Measurements from ENCODE around the gene SPOCK2. TPM values are rescaled to one million over a fixed set of nuclear protein-coding genes. Genes with fewer than 3 reads are reported as not detected.
"Not testable (repeated sequence)": the region's sequence is repeated elsewhere in the genome, so short reads cannot be mapped to it uniquely, and the experiment has no call there.

Gene SPOCK2, protein sequence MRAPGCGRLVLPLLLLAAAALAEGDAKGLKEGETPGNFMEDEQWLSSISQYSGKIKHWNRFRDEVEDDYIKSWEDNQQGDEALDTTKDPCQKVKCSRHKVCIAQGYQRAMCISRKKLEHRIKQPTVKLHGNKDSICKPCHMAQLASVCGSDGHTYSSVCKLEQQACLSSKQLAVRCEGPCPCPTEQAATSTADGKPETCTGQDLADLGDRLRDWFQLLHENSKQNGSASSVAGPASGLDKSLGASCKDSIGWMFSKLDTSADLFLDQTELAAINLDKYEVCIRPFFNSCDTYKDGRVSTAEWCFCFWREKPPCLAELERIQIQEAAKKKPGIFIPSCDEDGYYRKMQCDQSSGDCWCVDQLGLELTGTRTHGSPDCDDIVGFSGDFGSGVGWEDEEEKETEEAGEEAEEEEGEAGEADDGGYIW
- 1 to 10 TPM; 8.1 to 9.8 TPM for total RNA-seq
- long read RNA-seq, partial matches to known transcripts: 0 of 11 reads
- long read RNA-seq, other reads (novel, unspliced or antisense): 9 of 11 reads

GRCh38 chr10:72087969-72088888, at the start of gene SPOCK2:
TSS of gene SPOCK2 (minus strand) at chr10:72088551. CDS start at chr10:72088328, 223 bp downstream.
- ATAC-seq: peak; percentile 53 to 54
- peak; percentile 38 for DNase-seq
- intact Hi-C loops (cut with DNase I): no loop called here

DNA sequence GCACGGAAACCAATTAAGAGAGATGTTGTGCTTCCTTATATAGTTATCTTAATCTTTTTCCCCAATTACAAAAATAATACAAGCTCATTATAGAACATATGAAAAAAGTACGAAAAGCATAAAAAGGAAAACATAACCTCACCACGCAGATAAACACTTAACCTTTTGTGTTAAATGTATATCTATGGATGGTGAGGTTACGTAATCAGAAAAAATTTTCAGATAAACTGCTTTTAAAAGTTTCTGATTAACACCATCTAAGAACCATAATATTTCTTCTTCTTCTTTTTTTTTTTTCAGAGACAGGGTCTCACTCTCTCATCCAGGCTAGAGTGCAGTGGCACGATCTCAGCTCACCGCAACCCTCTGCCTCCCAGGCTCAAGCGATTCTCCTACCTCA, 49.2 kb upstream of the SPOCK2 start:
- DNase-seq (no peak), ATAC-seq (no peak)
- intact Hi-C loops (cut with DNase I): loop anchor here in 1 of 2 donors (10.0 kb wide), 1 partner anchor 77 kb away; the partner anchor contains the start of genes ANAPC16 and ASCC1

DNA sequence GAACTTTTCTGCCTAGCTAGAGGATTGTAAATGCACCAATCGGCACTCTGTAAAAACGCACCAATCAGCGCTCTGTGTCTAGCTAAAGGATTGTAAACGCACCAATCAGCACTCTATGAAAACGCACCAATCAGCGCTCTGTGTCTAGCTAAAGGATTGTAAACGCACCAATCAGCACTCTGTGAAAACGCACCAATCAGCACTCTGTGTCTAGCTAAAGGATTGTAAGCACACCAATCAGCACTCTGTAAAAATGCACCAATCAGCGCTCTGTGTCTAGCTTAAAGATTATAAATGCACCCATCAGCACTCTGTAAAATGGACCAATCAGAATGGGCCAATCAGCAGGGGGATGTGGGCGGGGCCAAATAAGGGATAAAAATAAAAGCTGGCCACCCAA, 47.9 kb upstream of the SPOCK2 start:
- DNase-seq, ATAC-seq: not testable (repeated sequence)
- intact Hi-C loops (cut with DNase I): loop anchor here in 1 of 2 donors (10.0 kb wide), 1 partner anchor 79 kb away; the partner anchor contains the start of genes ANAPC16 and ASCC1

DNA sequence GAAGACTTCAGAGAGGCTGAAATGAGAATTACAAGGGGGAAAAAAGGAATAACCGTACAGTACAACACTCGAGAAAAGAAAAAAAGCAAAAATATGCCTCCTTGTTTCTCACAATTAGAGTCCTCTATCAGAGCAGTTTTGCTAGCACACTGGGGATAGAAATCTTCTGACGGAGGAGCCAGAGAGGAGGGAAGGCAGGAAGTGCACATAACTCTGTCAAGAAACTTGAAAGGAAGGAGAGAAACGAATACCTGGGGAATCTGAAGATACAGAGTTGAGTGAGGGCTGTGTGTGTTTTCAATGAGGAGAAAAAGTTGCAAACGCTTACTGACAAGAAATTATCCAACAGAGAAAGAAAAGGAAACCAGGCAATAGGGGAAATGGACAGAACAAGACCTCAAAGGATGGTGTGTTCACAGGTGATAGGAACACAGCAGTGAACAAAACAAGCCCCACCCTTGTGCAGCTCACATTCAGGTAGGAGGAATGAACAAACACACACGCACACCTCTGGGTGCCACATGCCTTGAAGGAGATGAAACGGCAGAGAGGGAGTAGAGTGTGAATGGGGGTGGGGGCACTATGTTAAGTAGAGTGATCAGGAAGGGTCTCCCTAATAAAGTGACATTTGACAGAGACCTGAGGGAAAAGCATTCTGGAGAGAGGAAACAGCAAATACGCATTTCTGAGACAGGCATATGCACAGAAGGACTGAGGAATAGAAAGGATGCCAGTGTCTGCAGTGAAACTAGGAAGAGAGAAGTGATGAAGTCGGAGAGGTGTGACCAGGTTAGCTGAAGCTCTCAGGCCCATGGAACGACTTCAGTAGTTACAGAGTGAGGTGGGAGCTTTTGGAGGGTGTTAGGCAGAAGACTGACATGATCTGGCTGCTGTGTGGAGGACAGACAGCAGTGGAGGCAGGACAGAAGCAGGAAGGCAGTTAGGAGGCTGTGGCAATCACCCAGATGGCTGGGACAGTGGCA, 46.7 kb upstream of the SPOCK2 start:
- intact Hi-C loops (cut with DNase I): loop anchor here in 1 of 2 donors (10.0 kb wide), 1 partner anchor 80 kb away; the partner anchor contains the start of genes ANAPC16 and ASCC1
- no peak for DNase-seq
- ATAC-seq: no peak

- intact Hi-C loops (cut with DNase I): loop anchor here (2.0 to 10.0 kb wide), 2 partner anchors 81 to 85 kb away; partner anchors contain the start of genes ANAPC16 (in 1 of the 2) and ASCC1 (in 1 of the 2)
- DNase-seq: no peak
- peak in 1 of 2 donors; percentile 75 for ATAC-seq
These were observed 45.2 kb upstream of the SPOCK2 start for GRCh38 chr10:72133517-72133916.

DNA sequence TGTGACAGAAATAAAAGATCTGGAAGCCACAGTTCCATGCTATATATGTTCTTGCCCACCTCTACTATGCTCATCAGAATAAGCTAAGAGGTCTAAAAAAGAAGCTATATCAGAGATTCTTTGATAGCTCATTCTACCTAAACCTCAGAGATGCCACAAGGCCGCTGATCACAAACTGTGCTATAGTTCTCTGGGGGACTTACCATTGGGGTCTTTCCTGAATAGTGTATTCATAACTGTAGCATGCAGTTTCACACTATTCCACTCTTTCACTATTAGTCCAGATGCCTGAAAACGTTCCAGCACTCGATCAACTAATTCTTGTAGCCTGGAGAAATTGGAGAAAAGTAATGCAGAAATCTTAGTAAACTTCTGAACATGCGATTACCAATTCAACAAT, 44.5 kb upstream of the SPOCK2 start:
- DNase-seq: no peak
- intact Hi-C loops (cut with DNase I): loop anchor here (2.0 to 10.0 kb wide), 2 partner anchors 82 to 86 kb away; partner anchors contain the start of genes ANAPC16 (in 1 of the 2) and ASCC1 (in 1 of the 2)
- no peak for ATAC-seq

GRCh38 chr10:72127571-72127970, 39.2 kb upstream of the SPOCK2 start:
- intact Hi-C loops (cut with DNase I): loop anchor here in 1 of 2 donors (5.0 kb wide), 1 partner anchor 210 kb away; no protein-coding TSS in a partner anchor
- no peak for DNase-seq
- no peak for ATAC-seq

DNA sequence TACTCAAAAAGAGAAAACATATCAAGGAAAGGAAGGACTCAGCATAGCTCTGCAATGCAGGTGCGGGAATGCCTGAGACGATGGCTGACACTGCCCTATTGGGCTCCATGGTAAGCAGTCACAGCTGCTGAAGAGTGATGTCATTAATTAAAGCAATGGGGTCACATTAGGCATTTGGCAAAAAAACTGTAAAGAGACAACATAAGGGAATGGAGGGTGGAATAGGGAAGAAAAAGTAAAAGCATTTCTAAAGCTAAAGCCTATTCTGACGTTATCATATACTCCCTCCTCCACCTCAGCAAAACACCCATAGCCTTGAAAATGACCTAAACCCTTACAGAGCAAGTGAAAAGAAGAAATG, 38.5 kb upstream of the SPOCK2 start:
- DNase-seq (no peak), ATAC-seq (no peak)
- intact Hi-C loops (cut with DNase I): loop anchor here in 1 of 2 donors (5.0 kb wide), 1 partner anchor 210 kb away; no protein-coding TSS in a partner anchor

DNA sequence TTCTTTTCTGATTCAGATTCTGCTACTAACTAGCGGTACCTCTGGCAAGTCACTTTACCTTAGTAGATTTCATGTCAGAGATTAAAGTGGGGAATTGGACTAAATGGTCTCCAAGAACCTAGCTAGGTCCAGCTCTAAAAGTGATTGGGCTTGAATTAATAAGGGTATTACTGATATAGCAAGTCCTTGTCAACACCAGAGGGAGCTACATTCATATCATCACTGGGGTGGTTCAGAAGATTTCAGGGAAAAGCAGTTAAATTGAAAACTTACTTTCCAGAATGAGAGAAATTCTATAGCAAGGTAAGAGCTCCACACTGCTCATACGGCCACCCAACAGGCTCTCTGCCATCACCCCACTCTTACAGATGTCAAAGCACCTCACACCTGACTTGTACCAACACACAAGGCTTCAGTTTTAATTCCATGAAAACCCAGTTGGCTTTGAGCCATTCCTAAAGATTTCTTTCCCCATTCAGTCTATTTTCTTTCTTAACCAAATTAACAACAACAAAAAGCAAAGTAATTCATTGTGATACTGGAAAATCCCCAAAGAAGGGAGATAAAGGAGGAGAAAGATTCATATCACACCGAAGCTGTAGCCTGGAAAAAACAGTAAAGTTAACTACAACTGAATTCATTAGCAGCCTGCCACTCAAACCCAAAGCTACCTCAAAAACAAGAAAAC, 38.0 kb upstream of the SPOCK2 start:
- no peak for DNase-seq
- intact Hi-C loops (cut with DNase I): loop anchor here in 1 of 2 donors (5.0 kb wide), 1 partner anchor 211 kb away; no protein-coding TSS in a partner anchor
- no peak for ATAC-seq

DNA sequence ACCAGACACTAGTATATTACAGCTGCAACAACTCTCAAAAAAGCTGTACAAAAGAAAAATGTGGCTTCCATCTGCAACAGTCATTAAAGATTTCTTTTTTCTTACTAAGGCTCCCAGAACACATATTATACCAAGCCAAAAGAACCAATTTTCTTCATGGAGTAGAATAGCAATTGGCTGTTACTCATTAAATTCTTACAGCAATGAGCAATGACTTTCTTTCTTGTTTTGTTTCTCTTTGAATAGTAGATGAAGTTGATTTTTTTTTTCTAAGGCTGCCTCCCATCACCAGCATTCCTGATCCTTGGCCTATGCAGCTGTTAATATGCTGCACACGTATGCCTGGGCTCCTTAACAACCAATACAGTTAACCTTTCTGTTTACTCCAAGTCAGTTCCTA, 36.6 kb upstream of the SPOCK2 start:
- intact Hi-C loops (cut with DNase I): loop anchor here (5.0 kb wide), 1 partner anchor 212 kb away; no protein-coding TSS in a partner anchor
- DNase-seq: no peak

GRCh38 chr10:72124381-72124780, 36.0 kb upstream of the SPOCK2 start:
- DNase-seq: no peak
- no peak for ATAC-seq
- intact Hi-C loops (cut with DNase I): loop anchor here in 1 of 2 donors (5.0 kb wide), 1 partner anchor 213 kb away; no protein-coding TSS in a partner anchor

More for the DNA sequence above, 36.6 kb upstream of the SPOCK2 start:
- ATAC-seq: peak in 1 of 2 donors; percentile 79

- DNase-seq: no peak
- ATAC-seq: no peak
- intact Hi-C loops (cut with DNase I): loop anchor here in 1 of 2 donors (5.0 kb wide), 1 partner anchor 214 kb away; no protein-coding TSS in a partner anchor
These were observed 35.3 kb upstream of the SPOCK2 start for GRCh38 chr10:72123616-72124015.

GRCh38 chr10:72122221-72122620, 33.9 kb upstream of the SPOCK2 start:
- no peak for ATAC-seq
- intact Hi-C loops (cut with DNase I): loop anchor here in 1 of 2 donors (5.0 kb wide), 1 partner anchor 215 kb away; no protein-coding TSS in a partner anchor

DNA sequence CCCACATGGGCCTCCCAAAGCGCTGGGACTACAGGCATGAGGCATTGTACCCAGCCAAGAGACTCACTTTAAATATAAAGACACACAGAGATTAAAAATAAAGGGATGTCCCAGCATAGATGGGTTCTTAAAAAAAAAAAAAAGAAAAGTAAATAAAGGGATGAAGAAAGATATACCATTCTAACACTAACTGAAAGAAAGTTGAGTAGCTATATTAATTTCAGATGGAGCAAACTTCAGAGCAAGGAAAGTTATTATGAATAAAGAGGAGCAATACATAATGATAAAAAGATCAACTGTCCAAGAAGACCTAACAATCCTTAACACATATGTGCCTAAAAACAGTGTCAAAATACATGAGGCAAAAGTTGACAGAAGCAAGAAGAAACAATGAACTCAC, 33.0 kb upstream of the SPOCK2 start:
- intact Hi-C loops (cut with DNase I): loop anchor here in 1 of 2 donors (5.0 kb wide), 1 partner anchor 216 kb away; no protein-coding TSS in a partner anchor
- no peak for ATAC-seq
- no peak for DNase-seq

More at GRCh38 chr10:72122221-72122620, 33.9 kb upstream of the SPOCK2 start:
- DNase-seq: no peak

GRCh38 chr10:72116372-72116771, 28.0 kb upstream of the SPOCK2 start:
- ATAC-seq (no peak), DNase-seq (no peak)
- intact Hi-C loops (cut with DNase I): no loop called here

DNA sequence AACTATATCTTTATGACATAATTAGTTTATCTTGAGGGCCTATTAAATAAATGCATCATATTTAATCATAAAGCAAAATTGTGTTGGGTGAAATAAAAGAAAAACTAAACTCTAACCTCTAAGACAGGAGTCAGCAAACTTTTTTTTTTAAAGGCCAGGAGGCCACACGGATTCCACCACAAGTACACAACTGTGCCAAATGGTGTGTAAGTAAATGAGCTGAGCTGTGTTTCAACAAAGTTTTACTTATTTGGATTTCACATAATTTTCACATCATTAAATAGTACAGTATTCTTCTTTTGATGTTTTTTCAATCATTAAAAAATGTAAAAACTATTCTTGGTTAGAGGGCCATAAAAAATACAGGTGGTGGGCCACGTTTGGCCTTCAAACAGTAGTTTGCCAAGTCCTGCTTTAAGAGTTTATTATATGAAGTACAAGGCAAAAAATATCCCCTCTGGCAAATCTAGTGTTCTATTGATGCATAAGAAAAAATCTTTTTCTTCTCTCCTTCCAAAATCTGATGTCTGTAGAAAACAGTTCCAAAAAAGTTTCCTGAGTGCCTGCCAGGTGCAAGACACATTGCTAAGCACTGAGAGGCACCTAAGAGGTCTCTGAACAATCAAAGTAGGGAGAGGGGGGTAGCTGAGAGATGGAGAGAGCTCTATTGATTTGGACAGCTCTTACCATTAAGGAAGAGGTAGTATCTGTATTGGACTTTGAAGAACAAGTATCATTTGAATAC, 26.5 kb upstream of the SPOCK2 start:
- intact Hi-C loops (cut with DNase I): no loop called here
- DNase-seq (no peak), ATAC-seq (no peak)
